AG04450 (cell line): ENCODE measurements around the gene MTHFS. TPM values are rescaled to one million over a fixed set of nuclear protein-coding genes. Genes with fewer than 3 reads are reported as not detected.

Experiments used
- CTCF ChIA-PET: fragments of 300-600, 350-600 bp; formaldehyde crosslinking; extraction: SDS; loops from one replicate; lab custom pipeline; 2022; ENCODE audit warnings: antibody characterized with exemption, inconsistent platforms; lab: Charles Lee
- POLR2A ChIA-PET: fragments of 350-600 bp; formaldehyde crosslinking; extraction: SDS; loops from one replicate; lab custom pipeline; 2021; ENCODE audit warnings: antibody characterized with exemption, inconsistent platforms; lab: Yijun Ruan, JAX
- DNase-seq: peaks from one replicate; pipeline ENCODE4 v3.0.0-alpha.2; 2011; ENCODE audit warnings: low read depth, low spot score
- H3K27ac ChIP-seq: one replicate; pipeline ENCODE4 v1.5.1; 2012; ENCODE audit warnings: low read depth, low read length, control low read depth
- H3K27me3 ChIP-seq: one replicate; pipeline ENCODE4 v1.6.0; 2012; ENCODE audit warnings: low read length; ENCODE audit not compliant: control insufficient read depth, insufficient read depth
- H3K4me3 ChIP-seq: 2 replicates; pipeline ENCODE4 v1.5.1; 2011; ENCODE audit warnings: mild to moderate bottlenecking, low read depth, low read length, control low read depth
- H3K9me3 ChIP-seq: 2 replicates; pipeline ENCODE4 v1.5.1; 2012; ENCODE audit warnings: low read length; ENCODE audit not compliant: control insufficient read depth, insufficient read depth
- CTCF ChIP-seq: IDR thresholded peaks from 2 replicates; pipeline ENCODE4 v1.5.1; 2011; ENCODE audit warnings: low read depth, low read length, control low read depth, inconsistent platforms
- polyA minus RNA-seq: library from RNA; depleted of rRNA, polyadenylated mRNA; stranded (reverse); fragments of >200 nt; gene quantifications from 2 replicates; pipeline ENCODE4 v1.2.3, GENCODE V29; 2011; rRNA and poly(A)+ RNA removed
- polyA plus RNA-seq: library from polyadenylated mRNA; depleted of rRNA; stranded (reverse); fragments of >200 nt; gene quantifications from 2 replicates; pipeline ENCODE4 v1.2.3, GENCODE V29; 2011; rRNA removed

The MTHFS gene
- polyA plus RNA-seq = 19.0 and 20.0 TPM in 2 replicates
- 4.5 and 4.7 TPM in 2 replicates for polyA minus RNA-seq

GRCh38 chr15:79896634-79897379 is at the start of gene MTHFS:
Gene MTHFS (minus strand): TSS chr15:79897014. CDS start chr15:79896988, 26 bp downstream.
- DNase-seq = no peak
- POLR2A ChIA-PET = interaction anchor here (1.4 to 1.5 kb wide), 2 partner anchors 26 kb away, joined by 5 to 6 read pairs; no protein-coding TSS in a partner anchor
- H3K27ac ChIP-seq = no peak within 1 kb of the TSS
- CTCF ChIA-PET = interaction anchor here (1.0 to 6.2 kb wide), 8 partner anchors 9 to 217 kb away, joined by 3 to 36 read pairs (median 4); no protein-coding TSS in a partner anchor
- peak within 1 kb of the TSS; percentile 79 for H3K4me3 ChIP-seq
- no peaks in the 10 kb centered on the region for H3K9me3 ChIP-seq
- H3K27me3 ChIP-seq = no peaks in the 10 kb centered on the region
- peak; percentile 56 for TF ChIP-seq CTCF

GRCh38 chr15:79944622-79945021 is 47.8 kb upstream of the MTHFS start:
- H3K27ac ChIP-seq = no peak overlapping the region
- no peaks in the 10 kb centered on the region for H3K27me3 ChIP-seq
- ChIA-PET POLR2A (no interaction called here), CTCF (no interaction called here)
- H3K4me3 ChIP-seq = no peak overlapping the region
- TF ChIP-seq CTCF = no peak
- no peaks in the 10 kb centered on the region; the same call in 1 of the 2 replicates for H3K9me3 ChIP-seq
- DNase-seq = no peak

- ChIA-PET POLR2A (interaction anchor here (0.6 kb wide), 2 partner anchors 121 to 1935 kb away, joined by 5 to 6 read pairs; no protein-coding TSS in a partner anchor), CTCF (interaction anchor here (0.6 kb wide), 1 partner anchor 19 kb away, joined by 4 read pairs; no protein-coding TSS in a partner anchor)
- no peaks in the 10 kb centered on the region for H3K27me3 ChIP-seq
- DNase-seq = peak; percentile 76
- peak overlapping the region; percentile 71 for H3K27ac ChIP-seq
- H3K4me3 ChIP-seq = no peak overlapping the region
- H3K9me3 ChIP-seq = no peaks in the 10 kb centered on the region; the same call in 1 of the 2 replicates
- no peak for TF ChIP-seq CTCF
Observed at GRCh38 chr15:79943820-79944219, 47.0 kb upstream of the MTHFS start.

GRCh38 chr15:79942741-79943481 is 46.1 kb upstream of the MTHFS start:
- ChIA-PET CTCF (no interaction called here), POLR2A (interaction anchor here (0.6 kb wide), 1 partner anchor 122 kb away, joined by 6 read pairs; no protein-coding TSS in a partner anchor)
- no peaks in the 10 kb centered on the region for H3K27me3 ChIP-seq

More at GRCh38 chr15:79942741-79943481, 46.1 kb upstream of the MTHFS start:
- peak overlapping the region; percentile 71 for H3K27ac ChIP-seq
- no peak for TF ChIP-seq CTCF
- DNase-seq = no peak
- H3K4me3 ChIP-seq = no peak overlapping the region
- no peaks in the 10 kb centered on the region; the same call in 1 of the 2 replicates for H3K9me3 ChIP-seq
